HepG2 (cell line): ENCODE data around the gene PTH2. TPM values are rescaled to one million over a fixed set of nuclear protein-coding genes. Genes with fewer than 3 reads are reported as not detected.

Source experiments
- DNMT1 ChIP-seq: sonication (generic); formaldehyde crosslinking; IDR thresholded peaks from 2 replicates; pipeline ENCODE4 v1.5.1; 2020; ENCODE audit warnings: mild to moderate bottlenecking, missing genetic modification reagents
- E2F2 ChIP-seq: sonication (generic); formaldehyde crosslinking; IDR thresholded peaks from 2 replicates; pipeline ENCODE4 v1.4.0; 2020; ENCODE audit warnings: missing genetic modification reagents, borderline replicate concordance
- FOXK1 ChIP-seq: sonication (generic); formaldehyde crosslinking; IDR thresholded peaks from 2 replicates; pipeline ENCODE4 v1.4.0; 2020; ENCODE audit warnings: low read depth, missing genetic modification reagents, borderline replicate concordance
- GPBP1L1 ChIP-seq: sonication (generic); formaldehyde crosslinking; IDR thresholded peaks from 2 replicates; pipeline ENCODE4 v1.5.0; 2020; ENCODE audit warnings: mild to moderate bottlenecking, missing genetic modification reagents
- HNRNPL ChIP-seq: fragments of 200-400 bp; formaldehyde crosslinking; IDR thresholded peaks from 2 replicates; pipeline ENCODE4 v1.6.1; 2017; ENCODE audit warnings: mild to moderate bottlenecking, low read depth, low read length
- HNRNPLL ChIP-seq: fragments of 200-400 bp; formaldehyde crosslinking; IDR thresholded peaks from 2 replicates; pipeline ENCODE4 v1.6.1; 2017; ENCODE audit warnings: mild to moderate bottlenecking, low read depth, low read length; ENCODE audit not compliant: poor library complexity, severe bottlenecking
- MYC ChIP-seq: sonication (generic); formaldehyde crosslinking; IDR thresholded peaks from 2 replicates; pipeline ENCODE4 v1.9.0; 2021; ENCODE audit warnings: missing genetic modification reagents, borderline replicate concordance
- PHF8 ChIP-seq: sonication (generic); formaldehyde crosslinking; IDR thresholded peaks from 2 replicates; pipeline ENCODE4 v1.5.0; 2020; ENCODE audit warnings: missing genetic modification reagents
- POLR2A ChIP-seq, 2 experiments: IDR thresholded peaks; 2 replicates each; pipeline ENCODE4 v1.6.1; 2011; ENCODE audit warnings: low read depth in 2 of 2, low read length in 2 of 2, mild to moderate bottlenecking in 1 of 2, moderate library complexity in 1 of 2; ENCODE audit not compliant: insufficient read depth in 1 of 2
- PRDM15 ChIP-seq: sonication (generic); formaldehyde crosslinking; IDR thresholded peaks from 2 replicates; pipeline ENCODE4 v1.4.0; 2020; ENCODE audit warnings: missing genetic modification reagents
- SNAPC2 ChIP-seq: sonication (generic); formaldehyde crosslinking; IDR thresholded peaks from 2 replicates; pipeline ENCODE4 v1.8.1; 2022; ENCODE audit warnings: mild to moderate bottlenecking, missing genetic modification reagents
- SUZ12 ChIP-seq: fragments of 150-350 bp; IDR thresholded peaks from 2 replicates; pipeline ENCODE4 v1.6.1; 2014; ENCODE audit warnings: low read depth, low read length
- TFDP1 ChIP-seq: IDR thresholded peaks from 2 replicates; pipeline ENCODE4 v1.6.1; 2016; ENCODE audit warnings: missing compliant biosample characterization, missing genetic modification reagents, borderline replicate concordance
- THAP9 ChIP-seq: sonication (generic); formaldehyde crosslinking; IDR thresholded peaks from 2 replicates; pipeline ENCODE4; 2020; ENCODE audit warnings: missing genetic modification reagents, mild to moderate bottlenecking, borderline replicate concordance
- ZNF20 ChIP-seq: sonication (generic); formaldehyde crosslinking; IDR thresholded peaks from 2 replicates; pipeline ENCODE4 v1.4.0; 2020; ENCODE audit warnings: mild to moderate bottlenecking, moderate library complexity, missing genetic modification reagents
- ZNF326 ChIP-seq: sonication (generic); formaldehyde crosslinking; IDR thresholded peaks from 2 replicates; pipeline ENCODE4 v1.4.0; 2020; ENCODE audit warnings: missing genetic modification reagents, borderline replicate concordance
- ZNF33B ChIP-seq: sonication (generic); formaldehyde crosslinking; IDR thresholded peaks from 2 replicates; pipeline ENCODE4 v1.5.1; 2020; ENCODE audit warnings: mild to moderate bottlenecking, missing genetic modification reagents
- ZNF563 ChIP-seq: sonication (generic); formaldehyde crosslinking; IDR thresholded peaks from 2 replicates; pipeline ENCODE4 v1.8.0; 2022; ENCODE audit warnings: mild to moderate bottlenecking, moderate library complexity, missing genetic modification reagents
- polyA plus RNA-seq, 8 experiments: library from polyadenylated mRNA; depleted of rRNA in 3 of 8; stranded (reverse) in 7 of 8; unstranded in 1 of 8; fragments of >200 nt; fragmentation: Illumina TruSeq in 4 of 8; extraction: Trizol in 4 of 8; gene quantifications; 2 replicates each; pipeline versions ENCODE4 v1.2.1 to v1.2.3, GENCODE V29; 2011 to 2016; ENCODE audit warnings: low read depth in 4 of 8, missing spikeins in 1 of 8, mixed read lengths in 1 of 8; ENCODE audit not compliant: insufficient read depth in 1 of 8
- total RNA-seq, 5 experiments: library from RNA; depleted of rRNA; stranded (reverse); fragments of >200 nt; fragmentation: Illumina TruSeq; extraction: Trizol; gene quantifications; 2 replicates each; pipeline ENCODE4 v1.2.3, GENCODE V29; 2016; ENCODE audit warnings: low read depth in 1 of 5

The PTH2 gene
- total and polyA plus RNA-seq, 2 of the 13 experiments (the other 11 are each of a cell fraction or from before 2014, with no cell fraction given) = not detected

- peak; percentile 29 for TF ChIP-seq FOXK1 (CRISPR knock-in tag)
- TF ChIP-seq SUZ12 = peak; percentile 43; the same call in 1 of the 2 replicates
- TF ChIP-seq GPBP1L1 (CRISPR knock-in tag) = no peak
- 0 out of 2 replicates have a peak, but pooled peaks have one; percentile 38 for TF ChIP-seq PRDM15
- peak; percentile 53; the same call in 1 of the 2 replicates for TF ChIP-seq THAP9
- 0 out of 2 replicates have a peak, but pooled peaks have one; percentile 29 for TF ChIP-seq SNAPC2 (CRISPR knock-in tag)
- TF ChIP-seq PHF8 = peak; percentile 84
- peak; percentile 87 for TF ChIP-seq HNRNPLL
- peak; percentile 85; the same call in 1 of the 2 replicates for TF ChIP-seq E2F2 (CRISPR knock-in tag)
- TF ChIP-seq ZNF326 (CRISPR knock-in tag) = no peak
- TF ChIP-seq ZNF20 (CRISPR knock-in tag) = peak; percentile 84; the same call in 1 of the 2 replicates
- peak; percentile 95 to 98 for TF ChIP-seq POLR2A (IDR thresholded peaks at IDR 0.05; ENCODE audit: insufficient read depth in 1 of 2, low read depth in 2 of 2, low read length in 2 of 2)
- TF ChIP-seq HNRNPL = 0 out of 2 replicates have a peak, but pooled peaks have one; percentile 33
- TF ChIP-seq TFDP1 = peak; percentile 95; the same call in 1 of the 2 replicates
- TF ChIP-seq DNMT1 (CRISPR knock-in tag) = peak; percentile 72; the same call in 1 of the 2 replicates
- peak; percentile 100 for TF ChIP-seq ZNF563
- peak; percentile 67 for TF ChIP-seq MYC (CRISPR knock-in tag)
- 0 out of 2 replicates have a peak, but pooled peaks have one; percentile 50 for TF ChIP-seq ZNF33B (CRISPR knock-in tag)
Measured at GRCh38 chr19:49453013-49453756, 29.9 kb upstream of the PTH2 start, which contains the start of gene ALDH16A1 (continued).
